GM18873 (cell line): ENCODE data around the gene UNC45B.
"Not testable (repeated sequence)": the region's sequence is repeated elsewhere in the genome, so short reads cannot be mapped to it uniquely, and the experiment has no call there.

Experiments
- ATAC-seq: cut with Tn5 transposase; IDR thresholded peaks from one replicate; pipeline ENCODE4 v1.9.1; 2021; ENCODE audit warnings: mild to moderate bottlenecking, moderate library complexity, moderate number of reproducible peaks; ENCODE audit not compliant: unreplicated experiment, low FRiP score

The UNC45B gene

DNA sequence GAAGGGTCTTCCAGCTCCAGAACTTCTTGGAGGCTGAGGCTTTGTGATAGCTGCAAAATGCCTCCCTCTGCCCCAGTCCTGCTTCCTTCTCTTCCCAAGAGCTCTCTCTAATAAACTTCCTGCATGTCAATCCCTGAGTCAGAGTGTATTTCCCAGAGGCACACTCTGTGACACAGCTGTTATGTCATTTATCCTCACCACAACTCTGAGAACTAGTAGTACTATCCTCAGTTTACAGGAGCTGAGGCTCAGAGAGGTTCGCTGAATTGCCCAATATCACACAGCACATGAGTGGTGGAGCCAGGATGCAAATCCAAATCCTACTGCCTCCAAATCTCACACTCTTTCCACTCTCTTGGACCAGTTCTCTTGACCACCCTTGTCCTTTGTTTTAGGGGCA, 20.0 kb downstream of the UNC45B start:
- ATAC-seq = no peak

DNA sequence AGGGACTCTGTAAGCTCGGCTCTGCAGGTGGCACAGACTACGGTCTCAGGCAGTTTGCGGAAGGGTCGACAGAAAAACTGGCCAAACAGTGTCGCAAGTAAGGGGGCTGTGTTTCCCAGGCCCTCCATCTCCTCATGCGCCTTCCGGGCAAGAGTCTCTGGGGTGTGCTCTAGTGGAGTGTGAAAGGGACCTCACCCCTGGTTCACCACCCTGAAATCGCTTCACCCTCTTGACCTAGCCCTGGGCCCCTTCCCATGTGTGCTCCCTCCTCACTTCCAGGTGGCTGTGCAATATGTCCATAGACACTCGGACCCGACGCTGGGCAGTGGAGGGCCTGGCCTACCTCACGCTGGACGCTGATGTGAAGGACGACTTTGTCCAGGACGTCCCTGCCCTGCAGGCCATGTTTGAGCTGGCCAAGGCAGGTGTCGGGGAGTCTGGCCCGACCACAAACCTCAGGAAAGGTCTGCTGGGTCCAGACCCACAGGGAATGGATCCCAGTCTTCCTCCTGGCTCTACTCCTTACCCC, 22.3 kb downstream of the UNC45B start:
- no peak for ATAC-seq

GRCh38 chr17:35170968-35171771, 23.6 kb downstream of the UNC45B start:
- no peak for ATAC-seq

DNA sequence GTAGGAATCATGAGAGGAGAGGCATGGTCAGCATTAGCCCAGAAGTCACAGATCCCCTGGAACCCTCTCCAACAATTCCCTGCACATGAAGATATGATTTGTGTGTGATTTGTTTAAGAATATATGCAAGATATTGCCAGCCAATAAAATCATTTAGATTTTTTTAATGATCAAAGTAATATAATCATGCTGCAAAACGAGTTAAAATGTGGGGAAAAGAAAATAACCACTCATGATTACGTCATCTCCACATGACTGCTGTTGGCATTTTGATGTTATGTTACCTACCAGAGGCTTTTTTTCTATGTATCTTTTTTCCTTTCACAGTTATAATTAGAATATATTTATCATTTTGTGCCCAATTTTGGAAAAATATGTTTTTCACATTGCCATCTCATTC, 24.2 kb downstream of the UNC45B start:
- ATAC-seq = no peak

- ATAC-seq = not testable (repeated sequence)
Measured at GRCh38 chr17:35172321-35172720, 24.7 kb downstream of the UNC45B start.

- ATAC-seq = no peak
Measured at GRCh38 chr17:35174835-35175334, 27.3 kb downstream of the UNC45B start.

- ATAC-seq = no peak
Measured at GRCh38 chr17:35175638-35176415, 28.2 kb downstream of the UNC45B start.

GRCh38 chr17:35176897-35177296, 29.3 kb downstream of the UNC45B start:
- no peak for ATAC-seq

GRCh38 chr17:35179379-35179778, 31.8 kb downstream of the UNC45B start:
- ATAC-seq = not testable (repeated sequence)

DNA sequence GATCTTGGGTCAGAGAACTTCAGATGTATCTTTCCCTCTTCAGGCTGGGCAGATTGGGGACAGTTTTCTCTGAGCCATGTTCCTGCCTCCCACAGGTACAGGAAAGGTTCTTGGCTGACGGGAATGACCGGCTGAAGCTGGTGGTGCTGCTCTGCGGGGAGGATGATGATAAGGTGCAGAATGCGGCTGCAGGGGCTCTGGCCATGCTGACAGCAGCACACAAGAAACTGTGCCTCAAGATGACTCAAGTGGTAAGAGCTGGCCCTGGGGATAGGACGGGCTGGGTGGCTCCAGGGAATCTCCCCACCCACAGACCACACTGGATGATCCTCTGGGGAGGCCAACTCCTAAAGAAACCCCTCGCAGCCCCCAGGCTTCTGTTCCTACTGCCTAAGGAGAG, 35.7 kb downstream of the UNC45B start:
- no peak for ATAC-seq

- ATAC-seq = no peak
Measured at GRCh38 chr17:35184274-35184673, 36.7 kb downstream of the UNC45B start.

DNA sequence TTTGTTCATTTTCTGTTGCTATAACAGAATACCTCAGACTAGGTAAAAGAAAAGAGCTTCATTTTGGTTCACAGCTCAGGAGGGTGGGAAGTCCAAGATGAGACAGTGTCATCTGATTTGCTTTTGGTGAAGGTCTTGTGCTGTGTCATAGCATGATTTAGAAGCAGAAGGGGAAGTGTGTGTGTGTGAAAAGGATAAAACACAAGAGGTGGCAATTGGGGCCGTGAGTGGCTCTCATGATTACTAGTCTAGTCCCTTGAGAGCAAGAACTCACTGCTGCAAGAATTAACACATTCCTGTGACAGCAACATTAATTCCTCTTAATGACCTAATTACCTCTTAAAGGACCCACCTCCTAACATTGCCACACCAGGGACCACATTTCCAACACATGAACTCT, 38.2 kb downstream of the UNC45B start:
- no peak for ATAC-seq

DNA sequence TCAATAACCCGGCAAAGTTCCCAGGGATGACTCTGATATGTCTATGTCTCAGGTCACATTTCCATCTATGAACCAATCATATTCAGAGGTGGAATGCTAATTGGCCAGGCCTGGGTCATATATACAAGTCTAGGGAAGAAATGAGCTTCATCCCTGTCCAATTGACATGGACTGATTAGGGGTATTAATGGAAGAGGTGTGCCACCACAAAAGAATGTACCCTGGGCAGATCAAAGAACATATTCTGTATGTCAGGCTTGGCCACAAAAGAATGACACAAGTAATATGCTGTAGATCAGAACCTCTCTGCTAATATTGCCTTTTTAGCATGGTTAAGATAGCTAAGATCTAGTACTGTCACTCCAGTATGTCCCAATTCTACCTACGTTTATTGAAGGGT, 39.9 kb downstream of the UNC45B start:
- ATAC-seq = no peak

DNA sequence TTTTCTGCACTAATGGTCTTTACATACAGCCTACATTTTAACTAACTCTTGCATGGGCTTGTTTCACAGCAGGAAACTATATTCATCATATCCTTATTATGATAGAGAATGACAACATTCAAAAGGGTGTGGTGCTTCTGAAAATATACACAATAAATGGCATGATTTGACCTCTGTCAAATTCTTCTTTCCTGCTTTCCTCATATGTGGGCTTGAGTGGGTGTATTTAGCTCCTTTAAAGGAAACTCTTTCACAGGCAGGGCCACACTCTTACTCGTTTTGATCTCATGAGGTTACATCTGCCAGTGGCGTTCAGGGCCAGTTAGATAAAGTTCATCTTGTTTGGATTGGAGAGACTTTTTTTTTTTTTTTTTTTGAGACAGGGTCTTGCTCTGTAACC, 40.5 kb downstream of the UNC45B start:
- ATAC-seq = no peak

DNA sequence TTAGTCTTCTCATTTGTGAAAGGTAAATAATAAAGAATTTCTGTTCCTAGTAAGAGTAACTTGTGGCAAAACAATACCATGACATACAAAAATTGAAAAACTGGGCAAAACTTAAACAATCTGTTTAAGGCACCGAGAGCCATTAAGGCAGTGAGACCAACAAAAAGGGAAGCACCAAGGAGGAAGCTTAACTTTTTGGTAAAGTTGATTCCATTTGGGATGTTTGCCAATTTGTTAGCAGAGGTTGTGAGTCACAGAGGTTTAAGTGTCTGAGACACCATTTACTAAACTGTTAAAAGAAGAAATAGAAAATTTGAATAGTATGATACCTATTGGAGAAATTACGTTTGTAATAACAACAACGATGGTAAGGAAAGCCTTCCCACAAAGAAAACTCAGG, 41.7 kb downstream of the UNC45B start:
- no peak for ATAC-seq

GRCh38 chr17:35191001-35191695, 43.5 kb downstream of the UNC45B start:
- no peak for ATAC-seq

- ATAC-seq = no peak
Measured at GRCh38 chr17:35192708-35193107, 45.1 kb downstream of the UNC45B start.

GRCh38 chr17:35194001-35194400, 46.4 kb downstream of the UNC45B start, which contains the start of gene SLC35G3:
Gene SLC35G3, minus strand, starts transcription at chr17:35194393. Its CDS starts 86 bp downstream, at chr17:35194307.
- ATAC-seq = not testable (repeated sequence)

GRCh38 chr17:35195062-35195461, 47.4 kb downstream of the UNC45B start:
- ATAC-seq = not testable (repeated sequence)

- ATAC-seq = not testable (repeated sequence)
Measured at GRCh38 chr17:35202582-35202981, 55.0 kb downstream of the UNC45B start.

- no peak for ATAC-seq
Measured at GRCh38 chr17:35210741-35211140, 63.1 kb downstream of the UNC45B start.
